GM19025 (cell line): ENCODE results near the gene GATA3.

Experiments
- ATAC-seq: cut with Tn5 transposase; IDR thresholded peaks from one replicate; pipeline ENCODE4 v1.9.1; 2021; ENCODE audit warnings: mild to moderate bottlenecking, low read depth, moderate library complexity; ENCODE audit not compliant: unreplicated experiment

GATA3 gene

DNA sequence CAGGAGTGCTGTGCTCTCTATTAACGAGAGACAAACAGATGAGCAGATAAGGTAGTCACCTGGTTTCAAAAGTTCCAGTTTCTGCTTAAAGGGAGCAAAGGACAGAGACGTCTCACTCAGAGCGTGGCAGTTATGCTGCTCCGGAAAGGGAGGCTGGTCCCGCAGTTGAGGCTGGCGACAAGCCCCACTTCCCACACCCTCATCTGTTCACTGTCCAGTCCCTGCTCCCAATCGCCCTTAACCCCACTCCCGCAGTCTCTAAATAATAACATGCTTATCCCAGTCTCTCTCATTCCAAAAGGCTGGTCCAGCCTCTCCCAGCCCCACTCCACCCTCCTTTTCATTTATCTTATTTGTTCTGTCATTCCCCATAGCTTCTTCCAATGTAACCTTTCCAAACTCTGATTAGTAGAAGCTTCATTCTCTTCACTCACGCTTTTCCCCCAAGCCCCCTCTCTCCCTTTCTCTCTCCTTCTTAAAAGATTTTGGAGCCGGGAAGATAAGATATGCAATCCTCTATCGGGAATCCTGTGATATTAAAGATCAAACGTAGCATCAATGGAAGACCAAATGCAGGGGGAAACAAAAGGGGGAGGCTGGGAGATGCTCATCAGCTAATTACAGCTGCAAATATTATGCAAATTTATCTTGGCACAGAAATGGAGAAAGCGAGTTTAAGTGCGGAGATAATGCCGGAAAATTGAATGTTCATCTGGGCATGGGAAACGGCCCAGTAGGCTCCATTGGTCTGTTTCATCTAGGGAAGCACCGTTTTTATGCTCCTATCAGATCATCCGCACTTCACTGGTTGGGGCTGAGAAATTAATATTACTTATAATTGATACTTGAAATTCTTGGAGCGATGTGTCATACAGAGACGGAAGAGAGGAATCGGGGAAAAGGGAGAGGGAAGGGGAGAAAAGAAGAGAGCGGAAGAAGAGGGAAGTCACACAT lies 16.3 kb upstream of the GATA3 start:
- ATAC-seq = no peak

DNA sequence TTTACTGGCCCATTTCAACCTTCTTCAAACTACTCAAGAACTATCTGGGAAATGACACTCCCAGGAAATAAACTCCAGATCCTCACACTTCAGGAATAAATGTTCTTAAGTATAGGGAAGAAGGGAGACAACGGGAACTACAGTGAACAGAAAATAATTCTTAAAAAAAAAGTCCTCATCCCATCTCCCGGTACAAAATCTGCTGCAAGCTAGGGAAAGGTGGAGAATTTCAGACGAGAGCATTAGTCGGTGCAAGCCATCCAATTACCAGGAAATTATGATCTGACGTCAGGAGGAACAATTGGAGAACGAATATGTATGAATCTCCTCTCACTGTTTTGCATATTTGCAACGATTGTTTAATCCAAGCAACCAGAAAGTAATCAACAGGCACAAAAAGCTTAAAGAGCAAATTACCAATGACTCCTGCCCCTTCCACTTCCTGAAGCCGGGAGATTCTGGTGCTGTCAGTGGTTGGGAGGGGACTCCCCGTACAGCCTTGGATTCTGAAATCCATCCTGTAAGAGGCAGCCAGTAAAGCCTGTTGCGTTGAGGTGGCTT lies 15.1 kb upstream of the GATA3 start:
- no peak for ATAC-seq

DNA sequence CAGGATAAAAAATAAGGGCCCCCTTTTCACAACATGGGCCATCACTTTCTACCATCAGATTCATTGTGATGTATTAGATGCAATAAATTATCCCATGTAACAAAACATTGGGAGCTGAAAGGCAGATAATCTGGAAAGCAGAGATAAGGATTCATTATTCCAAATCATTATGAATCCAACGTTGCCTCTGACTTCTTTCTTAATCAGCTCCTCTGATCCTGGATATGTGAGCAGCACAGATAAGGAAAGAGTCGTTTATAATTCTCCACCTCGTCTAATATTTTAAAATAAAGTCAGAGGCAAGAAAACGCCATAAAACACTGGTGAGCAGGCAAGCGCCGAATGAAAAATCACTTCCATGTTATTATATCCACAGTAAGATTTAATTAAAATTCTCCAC lies 13.8 kb upstream of the GATA3 start:
- no peak for ATAC-seq

DNA sequence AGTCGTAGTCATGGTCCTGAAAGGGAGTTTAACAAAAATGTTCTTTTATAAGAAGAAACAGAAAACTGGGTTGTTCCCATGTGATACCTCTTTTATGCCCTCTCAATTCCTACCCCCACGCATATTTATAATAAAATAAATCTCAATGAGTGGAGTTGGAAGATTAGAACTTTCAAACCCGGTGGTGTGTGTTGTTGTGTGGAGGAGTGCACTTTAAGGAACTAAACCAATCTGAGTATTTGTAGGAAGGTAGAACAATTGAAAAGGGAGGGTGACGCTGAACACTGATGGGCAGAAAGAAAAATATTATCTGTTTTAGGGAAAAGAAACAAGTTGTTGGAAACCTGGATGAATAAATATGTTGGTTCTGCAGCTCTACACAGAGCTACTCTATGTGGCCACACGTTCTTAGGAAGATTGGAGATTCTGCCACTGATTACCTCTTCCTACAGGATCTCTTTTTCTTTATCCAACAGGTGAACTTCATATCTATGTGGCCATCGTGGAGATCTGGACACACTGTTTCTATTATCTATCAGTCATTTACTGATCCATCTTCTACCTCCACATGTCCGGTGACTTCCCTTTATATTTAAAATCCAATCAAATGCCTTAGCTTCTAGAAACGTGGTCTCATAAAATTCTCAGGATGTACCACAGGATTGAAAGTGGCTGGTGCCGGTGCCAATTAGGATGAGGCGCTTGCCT lies 13.1 kb upstream of the GATA3 start:
- no peak for ATAC-seq

DNA sequence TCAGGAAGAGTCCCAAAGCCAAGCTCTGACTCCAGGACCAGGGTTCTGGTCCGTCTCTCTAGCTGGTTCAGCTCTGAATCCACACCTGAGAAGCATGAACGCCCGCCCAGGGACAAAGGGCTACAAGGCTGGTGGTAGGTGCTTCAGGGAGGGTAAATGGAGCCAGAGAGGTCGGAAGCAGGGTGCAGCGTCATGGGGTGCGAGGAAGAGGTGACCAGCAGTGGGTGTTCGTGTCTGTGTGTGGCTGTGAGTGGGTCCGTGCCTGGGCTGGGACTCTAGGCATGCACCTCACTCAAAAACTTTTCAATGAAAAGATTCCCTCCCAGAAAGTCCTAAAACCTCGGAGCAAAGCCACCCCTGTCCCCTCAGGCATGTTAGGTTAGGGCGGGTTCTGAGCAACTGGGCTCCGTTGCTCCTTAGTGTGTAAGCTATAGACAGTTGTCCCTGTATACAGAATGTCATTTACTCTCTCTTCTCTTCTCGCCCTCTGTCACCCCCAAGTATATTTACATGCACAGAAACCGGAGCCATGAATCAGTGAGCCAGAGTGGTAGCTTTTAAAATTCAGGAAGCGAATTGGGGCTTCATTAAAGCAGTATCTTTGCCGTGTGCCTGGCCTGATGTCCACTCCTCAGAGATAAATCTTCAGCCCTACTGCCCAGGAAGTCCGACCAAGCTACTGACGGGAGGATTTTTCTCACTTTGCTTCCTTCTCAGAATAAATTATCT lies 12.3 kb upstream of the GATA3 start:
- no peak for ATAC-seq

DNA sequence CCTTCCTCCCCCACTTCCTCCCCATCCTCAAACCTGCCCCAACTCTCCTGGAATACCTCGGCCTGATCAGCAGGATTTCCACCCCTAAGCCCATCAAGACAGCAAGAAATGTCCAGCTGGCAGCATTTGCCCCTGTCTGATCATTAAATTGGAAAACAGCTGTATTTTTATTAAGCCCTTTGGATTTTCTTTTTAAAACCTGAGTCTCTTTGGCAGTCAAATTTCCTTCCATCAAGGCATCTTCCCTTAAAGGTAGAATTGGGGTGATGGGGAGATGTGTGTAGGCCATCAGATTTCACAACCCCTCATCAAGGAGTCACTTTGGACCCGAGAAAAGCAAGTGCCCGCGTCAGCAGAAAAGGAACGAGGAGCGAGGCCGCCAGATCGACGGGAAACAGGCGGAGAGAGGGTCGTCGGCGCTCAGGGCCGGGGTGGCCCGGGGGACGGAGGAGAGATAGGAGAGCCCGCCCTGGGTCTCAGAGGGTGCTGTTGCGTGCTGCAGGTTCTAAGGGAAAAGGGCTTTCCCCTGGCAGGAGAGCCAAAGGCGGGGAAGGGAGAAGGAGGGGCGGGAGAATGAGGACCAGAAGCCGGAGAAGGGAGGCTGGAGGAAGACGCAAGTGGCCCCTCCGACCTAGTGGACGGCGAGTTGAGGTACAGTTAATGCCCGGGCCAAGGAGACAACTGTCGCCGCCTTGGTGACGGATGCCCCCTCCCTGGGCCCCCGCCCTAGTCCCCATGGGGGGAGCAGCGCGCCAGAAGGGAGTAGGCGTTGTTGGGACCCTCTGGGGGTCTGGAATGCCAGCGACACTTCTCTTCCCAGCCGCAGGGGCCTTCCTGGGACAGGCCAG lies 11.5 kb upstream of the GATA3 start:
- ATAC-seq = no peak

DNA sequence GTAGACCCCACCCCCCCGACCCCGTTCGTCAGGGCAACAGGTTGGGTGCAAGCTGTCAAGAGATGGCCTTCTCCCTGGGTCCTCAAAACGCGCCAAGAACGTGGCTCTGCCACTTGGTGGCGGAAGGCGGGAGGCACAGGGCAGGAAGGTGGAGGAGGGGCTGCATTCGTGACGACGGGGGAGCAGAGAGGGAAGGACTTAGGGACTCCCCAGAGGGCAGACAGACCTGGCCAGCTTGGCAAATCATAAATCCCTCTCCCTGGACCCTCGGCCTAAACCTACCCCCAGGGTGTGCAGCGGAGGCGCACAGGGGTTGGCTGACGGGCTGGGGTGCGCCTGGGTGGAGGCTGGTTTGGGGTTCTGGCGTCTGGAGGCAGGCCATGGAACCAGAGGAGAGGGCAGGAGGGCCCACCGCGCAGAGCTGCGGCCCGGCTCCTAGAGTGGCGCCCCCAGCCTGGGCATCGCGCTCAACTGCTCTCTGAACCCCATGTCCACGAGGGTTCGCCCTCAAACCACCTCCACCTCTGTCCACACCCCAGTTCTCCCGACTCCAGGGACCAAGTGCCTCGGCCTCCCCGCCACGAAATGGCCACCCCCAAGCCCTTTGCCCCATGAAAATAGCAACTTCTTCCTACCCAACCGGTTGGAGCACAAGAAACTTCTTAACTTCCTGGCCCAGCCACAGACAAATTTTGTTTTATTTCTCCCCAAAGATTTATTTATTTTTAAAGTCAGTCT lies 10.8 kb upstream of the GATA3 start:
- ATAC-seq = no peak

DNA sequence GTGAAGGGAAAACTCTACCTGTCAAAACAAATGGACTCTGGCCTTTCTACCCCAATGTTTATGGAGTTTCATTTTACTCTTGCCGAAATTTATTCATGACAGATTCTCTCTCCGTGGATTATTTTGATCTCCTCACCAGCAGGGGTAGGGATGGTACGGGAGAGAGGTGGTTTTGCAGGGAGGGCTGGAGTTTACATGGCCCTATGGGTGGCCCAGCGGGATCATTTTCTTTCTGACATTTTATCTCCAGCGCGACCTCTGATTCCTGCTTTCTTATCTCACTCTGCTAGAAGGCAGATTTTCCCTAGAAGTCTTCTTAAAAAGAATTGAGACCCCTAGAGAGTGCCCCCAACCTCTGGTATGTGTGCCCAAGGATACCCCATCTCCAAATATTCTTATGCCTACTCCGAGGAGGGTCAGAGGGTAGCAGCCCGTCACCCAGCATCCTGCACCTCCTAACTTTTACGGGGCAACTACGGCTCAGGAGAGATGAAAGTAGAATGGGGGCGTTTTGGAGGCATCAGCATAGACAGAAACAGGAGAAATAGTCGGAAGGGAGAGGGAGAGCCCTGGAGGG lies 10.1 kb upstream of the GATA3 start:
- ATAC-seq = no peak

DNA sequence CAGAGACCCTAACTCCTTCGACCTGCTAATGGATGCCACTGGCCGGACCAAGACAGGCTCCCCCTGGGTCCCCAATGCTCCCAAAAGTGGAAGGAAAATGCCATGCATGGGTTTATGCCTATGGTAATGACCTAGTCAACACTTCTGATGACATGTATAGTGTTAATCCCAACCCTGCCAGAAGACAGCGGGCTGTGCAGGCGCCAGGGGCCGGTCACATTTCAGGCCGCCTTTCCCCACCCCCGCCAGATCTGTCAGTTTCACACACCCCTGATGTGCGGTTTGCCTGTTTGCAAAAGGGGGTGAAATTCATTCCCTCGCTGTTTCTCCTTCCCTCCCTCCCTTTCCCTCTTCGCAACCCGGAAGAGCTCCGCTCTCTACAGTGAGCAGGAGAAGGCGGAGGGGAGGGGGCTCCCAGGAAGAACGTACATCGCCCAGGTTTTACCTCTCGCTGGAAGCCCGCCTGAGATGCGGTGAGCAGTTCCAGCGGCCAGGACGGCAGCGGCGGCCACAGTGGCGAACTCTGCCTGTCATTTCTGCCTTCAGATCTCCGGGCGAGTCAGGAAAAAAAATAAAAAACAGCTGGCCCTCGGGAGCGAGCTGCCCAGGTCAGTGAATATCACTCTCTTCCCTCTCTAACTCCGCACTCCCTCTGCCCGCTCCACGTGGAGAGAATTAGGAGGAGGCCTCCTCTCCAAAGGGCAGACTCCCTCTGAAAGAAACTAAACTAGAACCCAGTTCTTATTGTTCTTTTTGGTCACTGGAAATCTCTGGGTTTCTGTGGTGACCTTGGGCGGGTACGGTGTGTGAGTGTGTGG lies 9.4 kb upstream of the GATA3 start:
- ATAC-seq = no peak

DNA sequence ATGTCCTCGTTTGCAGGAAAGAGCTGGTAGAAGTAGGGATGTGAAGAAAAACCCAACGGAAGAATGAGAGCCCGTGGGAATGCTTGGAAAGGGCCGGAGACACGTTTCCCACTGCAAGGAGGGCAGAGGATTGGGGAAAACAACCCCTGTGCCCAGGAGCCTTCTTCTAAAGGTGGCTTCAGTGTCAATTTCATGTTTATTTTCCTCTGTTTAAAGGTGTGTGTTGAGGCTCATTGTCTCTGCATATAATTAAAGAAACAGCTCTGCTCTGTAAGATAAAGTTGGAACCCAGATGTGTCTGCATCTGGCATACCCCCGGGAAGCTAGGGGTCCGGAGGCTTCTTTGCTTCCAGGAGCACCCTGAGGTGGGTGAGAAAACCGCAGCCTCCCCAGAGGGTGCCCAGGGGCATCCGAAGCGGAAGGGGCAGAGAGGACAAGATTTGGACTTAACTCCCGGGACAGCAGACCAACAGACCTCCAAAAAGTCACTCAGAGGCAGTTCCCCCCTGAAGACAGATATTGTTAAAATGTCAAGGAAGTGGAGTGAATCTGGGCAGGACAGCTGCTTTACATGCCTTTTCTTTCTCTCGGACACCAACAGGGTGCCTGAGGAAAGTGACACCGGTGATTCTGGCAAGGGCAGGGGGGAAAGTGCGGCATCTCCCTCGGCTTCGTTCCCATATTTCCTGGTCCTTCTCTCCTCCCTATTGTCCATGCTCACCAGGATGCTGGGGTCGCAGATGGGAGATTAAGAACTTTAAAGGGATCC lies 8.6 kb upstream of the GATA3 start:
- no peak for ATAC-seq

DNA sequence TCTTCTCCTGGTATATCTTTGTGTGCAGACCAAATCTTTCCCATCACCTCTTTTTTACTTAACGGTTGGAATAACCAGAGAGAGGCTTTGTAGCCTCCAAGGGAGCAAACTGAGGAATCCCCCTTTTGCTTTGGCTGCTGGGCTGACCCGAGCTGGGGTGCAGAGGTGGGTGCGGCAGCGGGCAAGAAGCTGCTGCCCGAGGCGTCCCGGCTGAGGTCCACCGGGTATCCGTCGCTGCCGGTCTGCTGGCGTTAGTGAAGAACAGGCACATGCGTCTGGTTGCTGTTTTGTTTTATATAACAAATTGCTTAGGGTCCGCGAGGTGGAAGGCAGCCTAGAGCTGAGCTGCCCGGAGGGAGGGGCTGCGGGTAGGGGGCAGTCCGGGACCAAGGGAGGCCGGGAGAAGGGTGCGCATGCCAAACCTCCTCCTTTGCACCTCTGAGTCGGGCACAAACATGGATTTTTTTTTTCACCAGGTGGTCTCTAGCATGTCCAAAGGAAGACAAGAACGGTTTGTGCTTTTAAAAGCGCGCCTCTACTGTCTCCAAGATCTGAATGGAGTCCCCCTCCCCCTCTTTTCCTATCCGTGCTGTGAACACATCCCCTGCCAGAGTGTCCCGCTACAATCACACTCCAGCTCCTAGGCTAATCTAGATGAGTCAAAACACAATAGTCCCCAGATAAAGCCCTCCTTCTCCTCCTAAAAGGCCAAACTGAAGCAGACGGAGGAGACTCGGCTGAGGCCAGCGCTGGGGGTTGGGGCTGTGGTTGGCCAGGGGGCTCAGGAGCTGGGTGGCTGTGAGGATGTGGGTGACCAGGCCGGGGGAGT lies 6.8 kb upstream of the GATA3 start:
- ATAC-seq = no peak

DNA sequence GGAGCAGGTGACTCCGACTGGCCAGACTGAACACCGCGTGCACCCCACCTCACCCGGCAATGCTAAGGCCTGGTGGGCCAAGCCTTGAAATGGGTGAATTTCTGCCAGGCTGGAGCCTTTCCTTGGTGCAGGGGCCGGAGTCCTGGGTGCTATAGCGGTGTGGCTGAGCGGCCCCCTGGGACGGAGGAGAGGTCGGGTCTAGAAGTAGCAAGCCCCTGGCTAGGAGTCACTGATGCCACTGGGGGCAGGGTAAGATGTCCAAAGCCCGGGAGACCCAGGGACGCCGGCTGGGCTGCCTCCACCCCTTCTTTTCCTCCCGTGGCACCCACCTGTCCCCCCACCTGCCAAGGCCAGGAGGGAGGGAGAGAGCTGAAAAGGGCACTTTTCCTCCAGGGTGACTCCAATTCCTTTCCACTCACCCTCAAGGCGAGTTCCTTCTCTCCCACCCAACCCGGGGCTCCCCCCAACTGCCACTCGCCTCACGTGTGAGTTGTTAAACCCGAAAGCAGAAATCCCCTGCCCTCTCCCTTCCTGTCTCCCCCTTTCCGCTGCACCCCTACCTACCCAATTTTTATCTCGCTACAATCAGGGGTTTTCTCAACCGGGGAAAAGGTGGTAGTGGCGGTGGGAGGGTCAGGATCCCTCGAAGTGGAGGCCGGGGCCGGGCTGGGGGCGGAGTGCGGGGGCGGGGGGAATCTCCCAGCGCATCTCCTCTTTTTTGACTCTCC lies 6.0 kb upstream of the GATA3 start:
- no peak for ATAC-seq

DNA sequence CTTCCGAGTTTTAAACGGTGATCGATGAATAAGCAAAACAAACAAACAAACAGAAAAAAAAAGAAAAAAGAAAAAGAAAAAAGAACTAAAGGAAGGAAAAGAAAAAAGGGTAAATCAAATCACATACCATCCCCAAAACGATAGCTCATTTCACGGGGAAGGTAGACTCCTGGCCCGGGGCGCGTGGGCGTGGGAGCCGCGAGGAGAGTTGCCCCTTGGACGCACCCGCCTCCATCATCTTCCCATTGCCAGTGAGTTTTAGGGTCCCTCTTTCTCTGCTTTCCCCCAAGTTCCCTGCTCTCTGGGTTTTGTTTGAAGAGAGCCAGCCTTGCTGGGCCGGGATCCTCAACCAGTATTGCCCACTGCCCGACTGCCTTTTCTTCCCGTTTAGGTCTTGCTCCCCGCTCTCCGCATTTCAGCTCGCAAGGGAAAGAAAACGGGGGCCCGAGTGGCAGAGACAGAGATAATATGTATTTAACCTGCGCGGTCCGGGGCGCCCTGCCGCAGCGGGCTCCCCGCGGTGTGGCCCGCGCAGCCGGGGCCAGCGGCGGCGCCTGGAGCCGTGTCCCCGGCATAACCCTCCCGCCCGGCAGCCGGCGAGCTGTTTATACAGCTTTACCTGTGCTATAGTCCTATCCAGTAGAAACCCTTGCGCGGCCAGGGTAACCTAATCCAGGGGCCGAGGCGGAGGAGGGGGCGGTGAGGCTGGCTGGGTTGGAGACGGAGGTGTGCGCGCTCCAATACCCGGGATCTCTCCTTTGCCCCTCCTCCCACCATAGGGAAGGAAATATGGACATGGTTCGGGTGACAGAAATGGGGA lies 5.2 kb upstream of the GATA3 start:
- ATAC-seq = no peak

DNA sequence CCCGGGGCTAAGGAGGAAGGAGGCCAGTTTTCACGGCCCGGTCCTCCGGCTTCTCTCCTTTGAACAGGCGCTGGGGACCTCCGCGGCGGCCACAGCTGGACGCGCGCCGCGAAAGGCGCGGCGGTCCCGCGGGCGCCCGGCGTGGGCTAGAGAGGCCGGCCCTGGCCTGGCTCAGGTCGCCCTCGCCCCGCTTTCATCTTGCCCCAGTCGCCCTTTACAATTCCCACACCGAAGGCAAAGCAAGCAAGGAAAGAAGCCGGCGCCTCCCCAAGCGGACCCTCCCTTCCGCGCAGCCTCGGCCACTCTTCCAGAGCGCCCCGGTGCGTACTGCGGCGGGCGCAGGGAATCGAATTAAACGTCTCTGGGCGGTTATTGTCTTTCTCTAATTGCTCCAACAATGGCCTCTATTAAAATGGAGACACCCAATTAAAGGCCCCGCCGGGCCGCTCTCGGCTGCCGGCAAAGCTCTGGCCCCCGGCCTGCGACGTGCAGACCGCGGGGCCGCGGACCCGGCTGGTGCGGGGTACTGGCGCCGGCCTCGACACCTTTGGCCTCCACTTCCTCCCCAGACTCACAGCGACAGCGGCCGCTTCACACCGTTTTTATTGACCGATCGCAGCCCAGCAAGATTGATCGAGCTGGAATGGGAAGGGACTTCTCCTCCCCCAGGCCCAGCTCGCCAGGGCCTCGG lies 4.5 kb upstream of the GATA3 start:
- ATAC-seq = no peak
